GM19238 (cell line): Measurements from ENCODE around the gene POC1A.

Experiments used
- DNase-seq: peaks from one replicate; pipeline ENCODE4 v3.0.0; 2011; ENCODE audit warnings: low spot score; ENCODE audit not compliant: insufficient read length

The POC1A gene

GRCh38 chr3:52030714-52031310 is 123.4 kb downstream of the POC1A start:
- DNase-seq = no peak

- DNase-seq = no peak
These were observed 124.7 kb downstream of the POC1A start for GRCh38 chr3:52029535-52029934.

DNA sequence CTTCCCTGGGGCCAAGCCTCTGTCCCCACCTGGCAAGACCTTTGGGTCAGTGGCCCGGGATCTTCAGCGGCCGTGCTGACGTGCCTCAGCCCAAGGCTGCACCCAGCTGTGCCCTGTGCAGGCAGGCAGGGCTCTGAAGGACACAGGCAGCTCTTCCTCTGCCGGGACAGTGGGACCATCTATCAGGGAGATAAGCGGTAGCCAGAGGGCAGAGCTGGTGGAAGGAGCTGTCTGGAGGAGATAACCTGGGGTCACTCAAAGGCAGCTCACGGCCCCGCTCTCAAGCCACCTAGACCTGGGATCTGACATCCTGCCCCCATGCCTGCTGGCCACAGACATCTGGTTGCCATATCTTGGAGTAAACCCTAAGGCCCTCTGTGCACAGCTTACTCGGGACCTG is 125.2 kb downstream of the POC1A start:
- no peak for DNase-seq

DNA sequence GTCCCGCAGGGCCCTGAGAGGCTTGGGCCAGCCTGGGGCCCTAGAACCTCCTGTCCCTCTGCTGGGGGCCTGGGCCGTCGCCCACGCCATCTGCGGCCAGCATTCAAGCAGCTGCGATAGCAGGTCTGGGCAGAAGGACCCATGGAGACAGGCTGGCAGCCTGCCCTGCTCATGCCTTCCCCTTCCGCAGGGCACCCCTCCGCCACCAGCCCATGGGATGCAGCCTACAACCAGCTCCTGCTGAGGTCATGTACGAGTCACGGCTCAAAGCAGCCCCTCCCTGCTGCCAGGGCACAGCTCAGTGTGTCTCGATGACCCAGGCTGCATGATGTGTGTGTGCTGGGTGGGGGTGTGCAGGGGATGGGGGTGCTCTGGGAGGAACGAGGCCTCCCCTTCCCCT is 125.7 kb downstream of the POC1A start:
- no peak for DNase-seq

GRCh38 chr3:52026041-52026440 is 128.2 kb downstream of the POC1A start:
- no peak for DNase-seq

DNA sequence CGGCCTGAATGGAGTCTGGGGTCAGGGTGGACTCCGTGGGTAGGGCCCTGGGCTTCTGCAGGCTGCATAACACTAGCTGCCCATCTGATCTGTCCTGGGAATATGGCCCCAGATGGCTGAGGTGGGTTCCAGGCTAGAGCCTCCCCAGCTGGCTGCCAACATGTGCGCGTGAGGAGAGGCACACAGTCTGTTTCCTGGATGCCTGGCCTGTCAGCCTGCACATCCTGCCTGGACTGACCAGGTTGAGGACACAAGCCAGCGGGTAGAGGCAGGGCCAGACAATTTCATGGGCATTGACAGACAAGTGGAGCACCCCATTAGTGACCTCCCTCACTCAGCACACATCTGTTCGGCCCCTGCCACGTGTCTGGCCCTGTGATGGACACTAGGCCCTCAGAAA is 128.8 kb downstream of the POC1A start:
- no peak for DNase-seq
